PFSK-1 (cell line): Measurements from ENCODE around the gene ADGRF3.

Source experiments
- FOXP2 ChIP-seq: optimal IDR thresholded peaks from 2 replicates; pipeline ENCODE3; 2011; ENCODE audit warnings: borderline replicate concordance, control low read depth, inconsistent platforms; ENCODE audit not compliant: insufficient read depth; ENCODE audit errors: extremely low read length, extremely low read depth
- POLR2AphosphoS5 ChIP-seq: IDR thresholded peaks from 2 replicates; pipeline ENCODE4 v1.6.1; 2012; ENCODE audit warnings: low read depth, mild to moderate bottlenecking, control low read depth, low read length, moderate library complexity
- SIN3A ChIP-seq: IDR thresholded peaks from 2 replicates; pipeline ENCODE4 v1.6.1; 2012; ENCODE audit warnings: mild to moderate bottlenecking, low read length, moderate library complexity, borderline replicate concordance; ENCODE audit not compliant: insufficient read depth
- TAF1 ChIP-seq: IDR thresholded peaks from 2 replicates; pipeline ENCODE4 v1.6.1; 2012; ENCODE audit warnings: low read length, control low read depth, borderline replicate concordance; ENCODE audit not compliant: insufficient read depth
- TF ChIP-seq, protein P1 (sequence below), 2 experiments: IDR thresholded peaks; 2 replicates each; pipeline versions ENCODE4 v1.6.1 to v1.8.0; 2011 to 2012; ENCODE audit warnings: low read depth in 2 of 2, low read length in 2 of 2, control low read depth in 1 of 2, inconsistent platforms in 1 of 2, mild to moderate bottlenecking in 1 of 2, moderate library complexity in 1 of 2; ENCODE audit not compliant: insufficient read depth in 1 of 2

ADGRF3 gene

DNA sequence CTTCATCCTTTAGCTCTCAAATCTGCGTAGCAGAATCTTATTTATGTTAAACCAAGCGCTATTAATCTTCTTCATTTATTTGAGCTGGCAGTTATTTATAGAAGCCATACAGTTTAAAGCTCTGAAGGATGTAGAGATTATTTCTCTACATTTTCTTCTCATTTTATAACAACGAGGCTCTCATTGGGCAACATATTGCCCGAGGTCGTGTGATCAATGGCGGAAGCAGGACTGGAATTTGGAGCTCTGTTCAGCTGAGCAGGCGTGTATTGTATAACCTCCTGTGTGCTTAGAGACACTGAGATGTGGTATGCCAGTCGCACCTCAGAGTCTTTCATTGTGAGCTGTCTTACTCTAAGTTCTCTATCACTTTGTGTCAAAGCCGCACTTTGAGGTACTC is 37.6 kb upstream of the ADGRF3 start:
- TF ChIP-seq FOXP2 = no peak
- no peak for TF ChIP-seq TAF1
- TF ChIP-seq, protein P1, sequence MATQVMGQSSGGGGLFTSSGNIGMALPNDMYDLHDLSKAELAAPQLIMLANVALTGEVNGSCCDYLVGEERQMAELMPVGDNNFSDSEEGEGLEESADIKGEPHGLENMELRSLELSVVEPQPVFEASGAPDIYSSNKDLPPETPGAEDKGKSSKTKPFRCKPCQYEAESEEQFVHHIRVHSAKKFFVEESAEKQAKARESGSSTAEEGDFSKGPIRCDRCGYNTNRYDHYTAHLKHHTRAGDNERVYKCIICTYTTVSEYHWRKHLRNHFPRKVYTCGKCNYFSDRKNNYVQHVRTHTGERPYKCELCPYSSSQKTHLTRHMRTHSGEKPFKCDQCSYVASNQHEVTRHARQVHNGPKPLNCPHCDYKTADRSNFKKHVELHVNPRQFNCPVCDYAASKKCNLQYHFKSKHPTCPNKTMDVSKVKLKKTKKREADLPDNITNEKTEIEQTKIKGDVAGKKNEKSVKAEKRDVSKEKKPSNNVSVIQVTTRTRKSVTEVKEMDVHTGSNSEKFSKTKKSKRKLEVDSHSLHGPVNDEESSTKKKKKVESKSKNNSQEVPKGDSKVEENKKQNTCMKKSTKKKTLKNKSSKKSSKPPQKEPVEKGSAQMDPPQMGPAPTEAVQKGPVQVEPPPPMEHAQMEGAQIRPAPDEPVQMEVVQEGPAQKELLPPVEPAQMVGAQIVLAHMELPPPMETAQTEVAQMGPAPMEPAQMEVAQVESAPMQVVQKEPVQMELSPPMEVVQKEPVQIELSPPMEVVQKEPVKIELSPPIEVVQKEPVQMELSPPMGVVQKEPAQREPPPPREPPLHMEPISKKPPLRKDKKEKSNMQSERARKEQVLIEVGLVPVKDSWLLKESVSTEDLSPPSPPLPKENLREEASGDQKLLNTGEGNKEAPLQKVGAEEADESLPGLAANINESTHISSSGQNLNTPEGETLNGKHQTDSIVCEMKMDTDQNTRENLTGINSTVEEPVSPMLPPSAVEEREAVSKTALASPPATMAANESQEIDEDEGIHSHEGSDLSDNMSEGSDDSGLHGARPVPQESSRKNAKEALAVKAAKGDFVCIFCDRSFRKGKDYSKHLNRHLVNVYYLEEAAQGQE (IDR thresholded peaks at IDR 0.05; ENCODE audit: insufficient read depth in 1 of 2, low read depth in 2 of 2, low read length in 2 of 2) = no peak
- TF ChIP-seq POLR2AphosphoS5 = no peak
- TF ChIP-seq SIN3A = no peak

DNA sequence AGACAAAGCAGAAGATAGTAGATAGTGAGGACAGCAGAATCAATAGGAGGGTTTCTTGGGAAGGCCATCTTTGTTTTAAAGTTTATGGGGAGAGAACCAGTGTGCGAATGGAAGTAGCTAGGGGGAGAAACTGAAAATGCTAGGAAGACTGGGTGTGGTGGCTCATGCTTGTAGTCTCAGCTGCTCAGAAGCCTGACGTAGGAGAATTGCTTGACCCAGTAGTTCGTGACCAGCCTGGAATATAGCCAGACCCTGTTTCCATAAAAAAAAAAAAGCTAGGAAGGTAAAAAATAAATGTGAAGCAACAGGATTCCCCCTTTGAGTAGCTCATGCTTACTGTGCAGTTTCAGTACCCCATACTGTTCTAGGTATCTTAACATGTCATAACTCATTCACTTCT is 36.0 kb upstream of the ADGRF3 start:
- TF ChIP-seq, protein P1 (IDR thresholded peaks at IDR 0.05; ENCODE audit: insufficient read depth in 1 of 2, low read depth in 2 of 2, low read length in 2 of 2) = no peak

DNA sequence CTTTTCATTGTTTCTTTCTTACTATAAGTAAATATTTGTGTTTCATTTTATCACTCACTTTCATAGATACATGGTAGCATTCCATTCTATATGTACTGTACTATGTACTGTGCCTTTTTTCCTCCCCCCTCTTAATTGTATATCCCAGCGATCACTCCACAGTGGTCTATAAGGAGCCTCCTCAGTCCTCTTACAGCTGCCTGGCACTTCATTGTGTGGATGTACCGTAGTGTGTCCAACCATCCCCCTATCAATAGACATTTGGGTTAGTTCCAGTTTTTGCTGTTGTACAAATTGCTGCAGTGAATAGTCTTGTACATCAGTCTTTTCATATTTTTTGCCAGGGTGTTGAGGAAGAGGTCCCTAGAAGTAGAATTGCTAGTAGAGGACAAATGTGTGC is 33.7 kb upstream of the ADGRF3 start:
- TF ChIP-seq POLR2AphosphoS5 = no peak
- TF ChIP-seq, protein P1 (IDR thresholded peaks at IDR 0.05; ENCODE audit: insufficient read depth in 1 of 2, low read depth in 2 of 2, low read length in 2 of 2) = no peak
- no peak for TF ChIP-seq SIN3A
- TF ChIP-seq TAF1 = no peak
- no peak for TF ChIP-seq FOXP2

DNA sequence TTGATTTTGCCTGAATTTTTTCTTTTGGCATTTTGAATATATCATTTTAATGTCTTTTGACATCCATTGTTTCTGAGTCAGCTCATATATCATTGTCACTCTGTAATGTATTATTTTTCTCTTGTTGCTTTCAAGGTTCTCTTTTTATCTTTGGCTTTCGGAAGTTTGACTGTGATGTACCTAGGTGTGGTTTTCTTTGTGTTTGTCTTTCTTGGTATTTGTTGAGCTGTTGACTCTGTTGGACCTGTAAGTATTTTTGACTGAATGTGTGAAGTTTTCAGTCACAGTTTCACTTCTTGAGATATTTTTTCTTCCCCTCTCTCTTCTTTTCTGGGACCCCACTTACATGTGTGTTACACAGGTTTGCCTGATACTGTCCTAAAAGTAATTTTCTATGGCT is 30.2 kb upstream of the ADGRF3 start:
- no peak for TF ChIP-seq TAF1

DNA sequence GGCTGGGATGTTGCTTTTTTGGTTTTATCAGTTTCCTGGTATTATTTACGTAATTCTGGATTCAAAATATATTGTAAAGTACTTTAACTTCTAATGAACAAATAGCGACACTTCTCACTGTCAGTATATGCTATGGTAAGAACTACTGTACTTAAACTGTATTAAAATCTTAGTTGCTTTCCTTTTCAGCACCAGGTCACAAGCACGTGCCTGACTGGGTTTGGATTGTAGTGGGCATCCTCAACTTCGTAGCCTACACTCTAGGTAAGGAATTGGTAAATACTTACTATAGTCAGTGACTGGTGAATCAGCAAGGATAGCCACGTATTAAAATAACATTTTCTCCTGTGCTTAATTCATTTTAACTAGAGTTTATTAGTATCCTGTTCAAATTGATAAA is 20.4 kb upstream of the ADGRF3 start:
- TF ChIP-seq SIN3A = no peak
- TF ChIP-seq, protein P1 (IDR thresholded peaks at IDR 0.05; ENCODE audit: insufficient read depth in 1 of 2, low read depth in 2 of 2, low read length in 2 of 2) = no peak
- TF ChIP-seq FOXP2 = no peak
- TF ChIP-seq TAF1 = no peak
- no peak for TF ChIP-seq POLR2AphosphoS5

DNA sequence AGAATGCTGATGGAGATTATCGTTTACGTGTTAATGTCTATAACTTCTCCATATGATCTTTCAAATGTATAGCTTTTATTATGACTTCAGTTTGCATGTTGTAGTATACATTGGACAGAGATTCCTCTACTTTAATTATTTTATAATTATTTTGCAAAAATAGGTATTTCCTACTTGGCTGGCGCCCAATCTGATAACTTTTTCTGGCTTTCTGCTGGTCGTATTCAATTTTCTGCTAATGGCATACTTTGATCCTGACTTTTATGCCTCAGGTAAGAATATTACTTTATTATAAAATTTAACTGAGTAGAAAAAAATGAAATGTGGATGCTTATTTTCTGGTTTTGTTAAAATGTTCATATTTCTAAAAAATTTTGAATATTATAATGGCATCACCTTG is 18.1 kb upstream of the ADGRF3 start:
- TF ChIP-seq, protein P1 (IDR thresholded peaks at IDR 0.05; ENCODE audit: insufficient read depth in 1 of 2, low read depth in 2 of 2, low read length in 2 of 2) = no peak
- TF ChIP-seq SIN3A (no peak), POLR2AphosphoS5 (no peak), TAF1 (no peak)
